ENCODE measurements around the gene PRAME. TPM values are rescaled to one million over a fixed set of nuclear protein-coding genes. Genes with fewer than 3 reads are reported as not detected.

Gene PRAME
- total RNA-seq: 0.25 TPM in 1 of 2 replicates, not detected in the other

GRCh38 chr22:22558972-22559603, at the start of gene PRAME:
TSS of gene PRAME (minus strand) at chr22:22559265. CDS start at chr22:22556832, 2,433 bp downstream.

GRCh38 chr22:22520020-22520656, 38.9 kb downstream of the PRAME start, which contains the start of gene ZNF280A:
TSS of gene ZNF280A (minus strand) at chr22:22520270. CDS start at chr22:22515630, 4,640 bp downstream.

DNA sequence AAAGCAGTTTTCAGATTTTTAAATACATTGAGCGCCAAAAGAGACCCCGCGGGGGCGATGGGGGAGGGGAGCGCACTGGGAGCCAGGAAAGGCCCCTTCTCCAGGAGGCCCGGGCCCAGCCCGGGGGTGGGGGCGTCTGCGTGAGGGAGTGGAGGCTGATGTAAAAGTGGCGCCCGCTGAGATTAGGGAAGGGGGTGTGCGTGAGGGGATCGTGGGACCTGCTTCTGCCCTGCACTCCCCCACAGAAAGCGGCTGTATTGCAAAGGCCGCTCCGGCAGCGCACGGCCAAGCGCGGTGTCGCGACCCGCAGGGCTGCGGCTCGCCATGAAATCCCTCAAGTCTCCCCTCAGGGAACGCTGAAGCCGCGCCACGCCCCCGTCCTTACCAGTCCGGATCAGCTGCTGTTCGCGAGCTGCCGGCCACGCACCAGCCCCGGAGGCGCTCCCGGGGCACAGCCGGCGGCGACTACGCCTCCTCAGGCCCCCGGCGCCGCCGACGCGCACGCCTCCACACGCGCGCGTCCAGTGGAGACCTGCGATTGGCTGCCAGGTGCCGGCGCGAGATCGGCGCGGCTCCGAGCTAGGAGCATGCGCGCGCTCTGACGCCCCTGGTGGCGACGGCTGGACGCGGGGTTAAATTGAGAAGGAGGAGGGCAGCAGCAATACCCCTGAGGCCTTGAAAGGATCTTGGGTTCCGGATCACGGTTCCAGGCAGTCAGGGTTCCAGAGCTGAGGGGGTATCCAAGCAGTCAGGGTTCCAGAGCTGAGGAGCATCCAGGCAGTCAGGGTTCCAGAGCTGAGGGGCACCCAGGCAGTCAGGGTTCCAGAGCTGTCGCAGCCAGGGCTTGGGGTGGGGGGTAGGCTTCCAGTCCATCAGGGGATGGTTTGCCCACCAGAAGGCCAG, 50.5 kb downstream of the PRAME start, which contains the start of gene ZNF280B:
ZNF280B (minus strand) TSS at position 469 of the 903 bp plus-strand sequence. CDS start 19,344 bp downstream, outside the sequence.

Other genes starting within 250 kb of the PRAME start
- gene ZNF280B, start 50.5 kb downstream of the PRAME start, total RNA-seq: 1.00 and 1.1 TPM in 2 replicates
- gene ZNF280A, start 39.0 kb downstream of the PRAME start, total RNA-seq: 0.11 TPM in 1 of 2 replicates, not detected in the other
- gene GGTLC2, start 85.3 kb upstream of the PRAME start, total RNA-seq: not detected in 2 replicates

Data from uterine smooth muscle cell (primary cell).